ENCODE results near the gene TXNRD2.

DNA sequence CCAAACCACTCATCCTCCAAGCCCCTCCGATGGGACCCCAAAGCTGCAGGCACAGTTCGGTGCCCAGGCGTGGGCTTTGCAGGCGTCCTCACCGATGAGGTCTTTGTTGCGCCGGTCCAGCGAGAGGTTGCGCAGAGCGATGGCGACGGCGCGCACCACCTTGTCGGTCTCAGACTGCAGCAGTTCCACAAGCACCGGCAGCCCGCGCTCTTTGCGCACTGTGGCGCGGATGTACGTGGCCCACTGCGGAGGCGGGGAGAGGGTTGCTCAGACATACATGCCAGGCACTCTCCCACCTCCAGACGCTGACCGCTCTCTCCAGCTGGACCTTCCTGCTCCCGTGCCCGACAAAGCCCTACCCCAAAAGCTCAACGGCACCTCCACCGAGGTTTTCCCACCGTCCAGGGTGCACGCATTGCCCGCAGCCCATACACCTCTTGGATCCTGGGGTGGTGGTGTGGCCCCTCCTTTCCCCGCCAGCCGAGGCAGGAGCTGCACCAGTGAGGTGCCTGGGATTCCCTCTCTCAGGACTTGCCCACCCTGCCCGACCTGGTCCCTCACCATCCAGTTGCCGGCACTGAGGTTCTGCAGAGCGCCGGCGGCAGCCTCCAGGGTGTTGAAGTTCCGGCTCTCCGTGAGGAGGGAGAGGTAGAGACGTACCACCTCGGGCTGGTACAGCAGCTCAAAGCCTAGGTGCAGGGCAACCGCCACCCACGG is 32.1 kb upstream of the TXNRD2 start:
- TF ChIP-seq, protein P1, sequence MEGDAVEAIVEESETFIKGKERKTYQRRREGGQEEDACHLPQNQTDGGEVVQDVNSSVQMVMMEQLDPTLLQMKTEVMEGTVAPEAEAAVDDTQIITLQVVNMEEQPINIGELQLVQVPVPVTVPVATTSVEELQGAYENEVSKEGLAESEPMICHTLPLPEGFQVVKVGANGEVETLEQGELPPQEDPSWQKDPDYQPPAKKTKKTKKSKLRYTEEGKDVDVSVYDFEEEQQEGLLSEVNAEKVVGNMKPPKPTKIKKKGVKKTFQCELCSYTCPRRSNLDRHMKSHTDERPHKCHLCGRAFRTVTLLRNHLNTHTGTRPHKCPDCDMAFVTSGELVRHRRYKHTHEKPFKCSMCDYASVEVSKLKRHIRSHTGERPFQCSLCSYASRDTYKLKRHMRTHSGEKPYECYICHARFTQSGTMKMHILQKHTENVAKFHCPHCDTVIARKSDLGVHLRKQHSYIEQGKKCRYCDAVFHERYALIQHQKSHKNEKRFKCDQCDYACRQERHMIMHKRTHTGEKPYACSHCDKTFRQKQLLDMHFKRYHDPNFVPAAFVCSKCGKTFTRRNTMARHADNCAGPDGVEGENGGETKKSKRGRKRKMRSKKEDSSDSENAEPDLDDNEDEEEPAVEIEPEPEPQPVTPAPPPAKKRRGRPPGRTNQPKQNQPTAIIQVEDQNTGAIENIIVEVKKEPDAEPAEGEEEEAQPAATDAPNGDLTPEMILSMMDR (IDR thresholded peaks at IDR 0.05) = no peak
- no peak for TF ChIP-seq POLR2A (IDR thresholded peaks at IDR 0.05)

Measured in thyroid gland (tissue), 4 donors.